ENCODE data around the gene SNAP29. TPM values are rescaled to one million over a fixed set of nuclear protein-coding genes. Genes with fewer than 3 reads are reported as not detected.
"Not testable (repeated sequence)": the region's sequence is repeated elsewhere in the genome, so short reads cannot be mapped to it uniquely, and the experiment has no call there.

The SNAP29 gene
- polyA plus RNA-seq, 1 experiment = 45.5 TPM

- H3K4me3 ChIP-seq (ENCODE audit: low read depth, low read length) = no peak overlapping the region
- no peak for DNase-seq (ENCODE audit: low read depth, low spot score)
- H3K27ac ChIP-seq (ENCODE audit: low read depth, low read length) = no peak overlapping the region
- H3K27me3 ChIP-seq (ENCODE audit: control insufficient read depth, insufficient read depth, low read length) = no peaks in the 10 kb centered on the region
- CTCF ChIA-PET = interaction anchor here (0.8 to 2.9 kb wide), 2 partner anchors 11 to 20 kb away, joined by 3 to 17 read pairs; partner anchors contain the start of gene CRKL
- no peak for TF ChIP-seq CTCF (IDR thresholded peaks at IDR 0.05; ENCODE audit: low read depth, low read length)
- H3K9me3 ChIP-seq (ENCODE audit: control insufficient read depth, insufficient read depth, low read length) = no peaks in the 10 kb centered on the region
- POLR2A ChIA-PET = no interaction called here
Measured at GRCh38 chr22:20906387-20906767, 47.6 kb downstream of the SNAP29 start.

GRCh38 chr22:20908717-20909116, 49.9 kb downstream of the SNAP29 start:
- DNase-seq (ENCODE audit: low read depth, low spot score); POLR2A ChIA-PET; CTCF ChIA-PET; H3K4me3 ChIP-seq (ENCODE audit: low read depth, low read length); H3K9me3 ChIP-seq (ENCODE audit: control insufficient read depth, insufficient read depth, low read length); H3K27ac ChIP-seq (ENCODE audit: low read depth, low read length); H3K27me3 ChIP-seq (ENCODE audit: control insufficient read depth, insufficient read depth, low read length): not testable (repeated sequence)

- ChIA-PET POLR2A (no interaction called here), CTCF (interaction anchor here (0.6 to 1.5 kb wide), 2 partner anchors 16 to 194 kb away, joined by 3 to 4 read pairs; no protein-coding TSS in a partner anchor)
- H3K27me3 ChIP-seq (ENCODE audit: control insufficient read depth, insufficient read depth, low read length) = no peaks in the 10 kb centered on the region
- H3K4me3 ChIP-seq (ENCODE audit: low read depth, low read length) = no peak overlapping the region
- no peak overlapping the region for H3K27ac ChIP-seq (ENCODE audit: low read depth, low read length)
- TF ChIP-seq CTCF (IDR thresholded peaks at IDR 0.05; ENCODE audit: low read depth, low read length) = no peak
- no peak for DNase-seq (ENCODE audit: low read depth, low spot score)
- no peaks in the 10 kb centered on the region for H3K9me3 ChIP-seq (ENCODE audit: control insufficient read depth, insufficient read depth, low read length)
Measured at GRCh38 chr22:20909543-20910303, 50.9 kb downstream of the SNAP29 start.

DNA sequence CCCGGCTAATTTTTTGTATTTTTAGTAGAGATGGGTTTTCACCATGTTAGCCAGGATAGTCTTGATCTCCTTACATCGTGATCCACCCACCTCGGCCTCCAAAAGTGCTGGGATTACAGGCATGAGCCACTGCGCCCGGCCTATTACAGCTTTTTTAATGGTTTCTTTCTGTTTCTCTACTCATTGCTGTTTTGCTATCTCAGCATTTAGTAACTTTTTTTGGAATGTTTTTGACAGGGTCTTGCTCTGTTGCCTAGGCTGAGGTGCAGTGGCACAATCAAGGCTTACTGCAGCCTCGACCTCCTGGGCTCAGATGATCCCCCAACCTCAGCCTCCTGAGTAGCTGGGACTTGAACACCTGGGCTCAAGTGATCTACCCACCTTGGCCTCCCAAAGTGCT, 53.7 kb downstream of the SNAP29 start:
- POLR2A ChIA-PET = no interaction called here

More for the DNA sequence above, 53.7 kb downstream of the SNAP29 start:
- no peak for DNase-seq (ENCODE audit: low read depth, low spot score)
- H3K27ac ChIP-seq (ENCODE audit: low read depth, low read length) = no peak overlapping the region
- no peaks in the 10 kb centered on the region for H3K27me3 ChIP-seq (ENCODE audit: control insufficient read depth, insufficient read depth, low read length)
- no peaks in the 10 kb centered on the region; the same call in 1 of the 2 replicates for H3K9me3 ChIP-seq (ENCODE audit: control insufficient read depth, insufficient read depth, low read length)
- CTCF ChIA-PET = interaction anchor here (0.8 kb wide), 1 partner anchor 128 kb away, joined by 6 read pairs; no protein-coding TSS in a partner anchor
- no peak for TF ChIP-seq CTCF (IDR thresholded peaks at IDR 0.05; ENCODE audit: low read depth, low read length)
- no peak overlapping the region for H3K4me3 ChIP-seq (ENCODE audit: low read depth, low read length)

All from AG04450 (cell line).